HepG2 (cell line): ENCODE data around the gene VPS9D1. TPM values are rescaled to one million over a fixed set of nuclear protein-coding genes. Genes with fewer than 3 reads are reported as not detected.

Experiments
- AGO2 ChIP-seq: fragments of 200-400 bp; formaldehyde crosslinking; optimal IDR thresholded peaks from 2 replicates; pipeline ENCODE3; 2017; ENCODE audit warnings: mild to moderate bottlenecking, low read depth, low read length, moderate library complexity
- JUNB ChIP-seq: sonication (generic); formaldehyde crosslinking; IDR thresholded peaks from 2 replicates; pipeline ENCODE4 v1.8.0; 2022; ENCODE audit warnings: missing genetic modification reagents, mild to moderate bottlenecking, borderline replicate concordance
- PHF21A ChIP-seq: sonication (generic); formaldehyde crosslinking; IDR thresholded peaks from 2 replicates; pipeline ENCODE4 v1.5.0; 2020; ENCODE audit warnings: mild to moderate bottlenecking, missing genetic modification reagents
- RBM39 ChIP-seq: fragments of 200-400 bp; formaldehyde crosslinking; IDR thresholded peaks from one replicate; pipeline ENCODE4 v1.6.1; 2018; ENCODE audit warnings: antibody characterized with exemption, mild to moderate bottlenecking, low read depth, low read length; ENCODE audit not compliant: poor library complexity, severe bottlenecking
- RFX1 ChIP-seq: fragments of 450-650 bp; IDR thresholded peaks from 2 replicates; pipeline ENCODE4 v1.6.1; 2017
- SETDB1 ChIP-seq: sonication (generic); formaldehyde crosslinking; IDR thresholded peaks from 2 replicates; pipeline ENCODE4 v1.5.1; 2020; ENCODE audit warnings: missing genetic modification reagents, mild to moderate bottlenecking, borderline replicate concordance
- THAP11 ChIP-seq: IDR thresholded peaks from 2 replicates; pipeline ENCODE4 v1.6.1; 2016; ENCODE audit warnings: missing biosample characterization, missing genetic modification reagents
- ZBTB25 ChIP-seq: IDR thresholded peaks from 2 replicates; pipeline ENCODE4 v1.6.1; 2018; ENCODE audit warnings: missing genetic modification reagents
- ZFP1 ChIP-seq: IDR thresholded peaks from 2 replicates; pipeline ENCODE4 v1.6.1; 2016
- ZFP36 ChIP-seq: fragments of 150-350 bp; IDR thresholded peaks from 2 replicates; pipeline ENCODE4 v1.6.1; 2018; ENCODE audit warnings: borderline replicate concordance, low read length, low read depth; ENCODE audit not compliant: partially characterized antibody
- ZNF281 ChIP-seq: sonication (generic); formaldehyde crosslinking; IDR thresholded peaks from 2 replicates; pipeline ENCODE4 v1.4.0; 2020; ENCODE audit warnings: missing genetic modification reagents, borderline replicate concordance
- ZNF292 ChIP-seq: sonication (generic); formaldehyde crosslinking; IDR thresholded peaks from 2 replicates; pipeline ENCODE4 v1.8.1; 2022; ENCODE audit warnings: mild to moderate bottlenecking, low read depth, missing genetic modification reagents, borderline replicate concordance
- ZNF382 ChIP-seq: sonication (generic); formaldehyde crosslinking; IDR thresholded peaks from 2 replicates; pipeline ENCODE4 v1.5.0; 2020; ENCODE audit warnings: missing genetic modification reagents, mild to moderate bottlenecking, borderline replicate concordance
- ZNF446 ChIP-seq: sonication (generic); formaldehyde crosslinking; IDR thresholded peaks from 2 replicates; pipeline ENCODE4 v1.5.0; 2020; ENCODE audit warnings: mild to moderate bottlenecking, missing genetic modification reagents
- ZNF563 ChIP-seq: sonication (generic); formaldehyde crosslinking; IDR thresholded peaks from 2 replicates; pipeline ENCODE4 v1.8.0; 2022; ENCODE audit warnings: mild to moderate bottlenecking, moderate library complexity, missing genetic modification reagents
- ZNF777 ChIP-seq: sonication (generic); formaldehyde crosslinking; IDR thresholded peaks from 2 replicates; pipeline ENCODE4 v1.4.0; 2020; ENCODE audit warnings: missing genetic modification reagents
- polyA plus RNA-seq, 8 experiments: library from polyadenylated mRNA; depleted of rRNA in 3 of 8; stranded (reverse) in 7 of 8; unstranded in 1 of 8; fragments of >200 nt; fragmentation: Illumina TruSeq in 4 of 8; extraction: Trizol in 4 of 8; gene quantifications; 2 replicates each; pipeline versions ENCODE4 v1.2.1 to v1.2.3, GENCODE V29; 2011 to 2016; ENCODE audit warnings: low read depth in 4 of 8, missing spikeins in 1 of 8, mixed read lengths in 1 of 8; ENCODE audit not compliant: insufficient read depth in 1 of 8
- total RNA-seq, 5 experiments: library from RNA; depleted of rRNA; stranded (reverse); fragments of >200 nt; fragmentation: Illumina TruSeq; extraction: Trizol; gene quantifications; 2 replicates each; pipeline ENCODE4 v1.2.3, GENCODE V29; 2016; ENCODE audit warnings: low read depth in 1 of 5
- TF ChIP-seq, protein P1 (sequence below): sonication (generic); formaldehyde crosslinking; IDR thresholded peaks from 2 replicates; pipeline ENCODE4 v1.5.1; 2020; ENCODE audit warnings: mild to moderate bottlenecking, missing genetic modification reagents, borderline replicate concordance
- TF ChIP-seq, protein P2 (sequence below): sonication (generic); formaldehyde crosslinking; IDR thresholded peaks from 2 replicates; pipeline ENCODE4 v1.4.0; 2020; ENCODE audit warnings: mild to moderate bottlenecking, missing genetic modification reagents
- TF ChIP-seq, protein P3 (sequence below): sonication (generic); formaldehyde crosslinking; conservative IDR thresholded peaks from 2 replicates; pipeline ENCODE4 v1.5.0; 2020; ENCODE audit warnings: missing genetic modification reagents
- TF ChIP-seq, protein P4 (sequence below): sonication (generic); formaldehyde crosslinking; IDR thresholded peaks from 2 replicates; pipeline ENCODE4 v1.4.0; 2020; ENCODE audit warnings: missing genetic modification reagents

Gene VPS9D1
- total and polyA plus RNA-seq, 2 of the 13 experiments (the other 11 are each of a cell fraction or from before 2014, with no cell fraction given), result 10.1 to 13.2 TPM

GRCh38 chr16:89720813-89721545 lies at the start of gene VPS9D1, which contains the start of gene ZNF276 (continued):
- TF ChIP-seq ZNF446 (CRISPR knock-in tag) (peak; percentile 89), SETDB1 (CRISPR knock-in tag) (no peak), PHF21A (CRISPR knock-in tag) (0 out of 2 replicates have a peak, but pooled peaks have one; percentile 27), RBM39 (peak; percentile 89), THAP11 (CRISPR knock-in tag) (peak; percentile 94), AGO2 (peak; percentile 97), ZNF281 (CRISPR knock-in tag) (no peak), ZNF777 (peak; percentile 88), ZFP1 (CRISPR knock-in tag) (peak; percentile 38; the same call in 1 of the 2 replicates), ZNF382 (CRISPR knock-in tag) (no peak), RFX1 (no peak), ZNF292 (CRISPR knock-in tag) (no peak), ZNF563 (peak; percentile 91), JUNB (CRISPR knock-in tag) (no peak), ZFP36 (no peak), ZBTB25 (CRISPR knock-in tag) (peak; percentile 99)
- TF ChIP-seq, protein P1, sequence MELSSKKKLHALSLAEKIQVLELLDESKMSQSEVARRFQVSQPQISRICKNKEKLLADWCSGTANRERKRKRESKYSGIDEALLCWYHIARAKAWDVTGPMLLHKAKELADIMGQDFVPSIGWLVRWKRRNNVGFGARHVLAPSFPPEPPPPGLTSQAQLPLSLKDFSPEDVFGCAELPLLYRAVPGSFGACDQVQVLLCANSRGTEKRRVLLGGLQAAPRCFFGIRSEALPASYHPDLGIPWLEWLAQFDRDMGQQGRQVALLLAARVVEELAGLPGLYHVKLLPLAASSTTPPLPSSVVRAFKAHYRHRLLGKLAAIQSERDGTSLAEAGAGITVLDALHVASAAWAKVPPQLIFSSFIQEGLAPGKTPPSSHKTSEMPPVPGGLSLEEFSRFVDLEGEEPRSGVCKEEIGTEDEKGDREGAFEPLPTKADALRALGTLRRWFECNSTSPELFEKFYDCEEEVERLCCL (CRISPR knock-in tag), result no peak
- TF ChIP-seq, protein P2, sequence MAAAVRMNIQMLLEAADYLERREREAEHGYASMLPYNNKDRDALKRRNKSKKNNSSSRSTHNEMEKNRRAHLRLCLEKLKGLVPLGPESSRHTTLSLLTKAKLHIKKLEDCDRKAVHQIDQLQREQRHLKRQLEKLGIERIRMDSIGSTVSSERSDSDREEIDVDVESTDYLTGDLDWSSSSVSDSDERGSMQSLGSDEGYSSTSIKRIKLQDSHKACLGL, result no peak; the same call in 1 of the 2 replicates
- TF ChIP-seq, protein P3, sequence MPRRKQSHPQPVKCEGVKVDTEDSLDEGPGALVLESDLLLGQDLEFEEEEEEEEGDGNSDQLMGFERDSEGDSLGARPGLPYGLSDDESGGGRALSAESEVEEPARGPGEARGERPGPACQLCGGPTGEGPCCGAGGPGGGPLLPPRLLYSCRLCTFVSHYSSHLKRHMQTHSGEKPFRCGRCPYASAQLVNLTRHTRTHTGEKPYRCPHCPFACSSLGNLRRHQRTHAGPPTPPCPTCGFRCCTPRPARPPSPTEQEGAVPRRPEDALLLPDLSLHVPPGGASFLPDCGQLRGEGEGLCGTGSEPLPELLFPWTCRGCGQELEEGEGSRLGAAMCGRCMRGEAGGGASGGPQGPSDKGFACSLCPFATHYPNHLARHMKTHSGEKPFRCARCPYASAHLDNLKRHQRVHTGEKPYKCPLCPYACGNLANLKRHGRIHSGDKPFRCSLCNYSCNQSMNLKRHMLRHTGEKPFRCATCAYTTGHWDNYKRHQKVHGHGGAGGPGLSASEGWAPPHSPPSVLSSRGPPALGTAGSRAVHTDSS, result peak; percentile 97; the same call in 1 of the 2 replicates
- TF ChIP-seq, protein P4, sequence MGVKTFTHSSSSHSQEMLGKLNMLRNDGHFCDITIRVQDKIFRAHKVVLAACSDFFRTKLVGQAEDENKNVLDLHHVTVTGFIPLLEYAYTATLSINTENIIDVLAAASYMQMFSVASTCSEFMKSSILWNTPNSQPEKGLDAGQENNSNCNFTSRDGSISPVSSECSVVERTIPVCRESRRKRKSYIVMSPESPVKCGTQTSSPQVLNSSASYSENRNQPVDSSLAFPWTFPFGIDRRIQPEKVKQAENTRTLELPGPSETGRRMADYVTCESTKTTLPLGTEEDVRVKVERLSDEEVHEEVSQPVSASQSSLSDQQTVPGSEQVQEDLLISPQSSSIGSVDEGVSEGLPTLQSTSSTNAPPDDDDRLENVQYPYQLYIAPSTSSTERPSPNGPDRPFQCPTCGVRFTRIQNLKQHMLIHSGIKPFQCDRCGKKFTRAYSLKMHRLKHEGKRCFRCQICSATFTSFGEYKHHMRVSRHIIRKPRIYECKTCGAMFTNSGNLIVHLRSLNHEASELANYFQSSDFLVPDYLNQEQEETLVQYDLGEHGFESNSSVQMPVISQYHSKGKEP (CRISPR knock-in tag), result 0 out of 2 replicates have a peak, but pooled peaks have one; percentile 42
